ENCODE data around the gene PHOX2B.
"Not testable (repeated sequence)": the region's sequence is repeated elsewhere in the genome, so short reads cannot be mapped to it uniquely, and the experiment has no call there.

Gene PHOX2B

DNA sequence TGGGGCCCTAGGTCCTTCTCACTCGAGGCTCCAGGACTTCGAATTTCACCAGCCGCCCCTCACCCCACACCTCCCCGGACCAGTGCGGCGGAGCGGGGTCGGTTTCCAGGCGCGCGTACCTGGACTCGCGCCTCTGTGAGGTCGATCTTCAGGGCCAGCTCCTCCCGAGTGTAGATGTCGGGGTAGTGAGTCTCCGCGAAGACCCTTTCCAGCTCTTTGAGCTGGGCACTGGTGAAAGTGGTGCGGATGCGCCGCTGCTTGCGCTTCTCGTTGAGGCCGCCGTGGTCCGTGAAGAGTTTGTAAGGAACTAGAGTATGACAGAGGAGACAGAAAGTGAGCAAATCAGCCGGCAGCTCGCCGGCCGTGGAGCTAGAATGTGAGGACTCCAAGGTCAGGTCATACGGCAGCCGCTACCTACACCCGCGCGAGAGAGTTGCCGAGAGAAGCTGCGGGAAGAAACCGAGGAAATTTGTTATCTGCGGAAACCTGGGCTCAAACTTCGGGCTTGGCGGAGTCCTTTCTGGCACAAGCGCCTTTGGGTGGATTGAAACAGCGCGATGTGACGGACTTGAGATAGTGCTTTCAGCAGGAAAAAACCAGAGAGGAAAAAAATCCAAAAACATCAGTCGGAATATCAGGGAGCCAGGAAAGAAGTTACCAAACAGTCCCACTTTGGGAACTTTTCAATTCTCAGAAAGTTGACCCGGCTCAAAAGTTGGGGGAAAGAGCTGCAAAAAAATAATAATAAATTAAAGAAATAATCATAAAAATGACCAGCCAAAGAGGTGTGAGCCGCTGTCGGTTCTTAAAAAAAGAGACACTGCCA lies 1.1 kb downstream of the PHOX2B start:
- DNase-seq = no peak

DNA sequence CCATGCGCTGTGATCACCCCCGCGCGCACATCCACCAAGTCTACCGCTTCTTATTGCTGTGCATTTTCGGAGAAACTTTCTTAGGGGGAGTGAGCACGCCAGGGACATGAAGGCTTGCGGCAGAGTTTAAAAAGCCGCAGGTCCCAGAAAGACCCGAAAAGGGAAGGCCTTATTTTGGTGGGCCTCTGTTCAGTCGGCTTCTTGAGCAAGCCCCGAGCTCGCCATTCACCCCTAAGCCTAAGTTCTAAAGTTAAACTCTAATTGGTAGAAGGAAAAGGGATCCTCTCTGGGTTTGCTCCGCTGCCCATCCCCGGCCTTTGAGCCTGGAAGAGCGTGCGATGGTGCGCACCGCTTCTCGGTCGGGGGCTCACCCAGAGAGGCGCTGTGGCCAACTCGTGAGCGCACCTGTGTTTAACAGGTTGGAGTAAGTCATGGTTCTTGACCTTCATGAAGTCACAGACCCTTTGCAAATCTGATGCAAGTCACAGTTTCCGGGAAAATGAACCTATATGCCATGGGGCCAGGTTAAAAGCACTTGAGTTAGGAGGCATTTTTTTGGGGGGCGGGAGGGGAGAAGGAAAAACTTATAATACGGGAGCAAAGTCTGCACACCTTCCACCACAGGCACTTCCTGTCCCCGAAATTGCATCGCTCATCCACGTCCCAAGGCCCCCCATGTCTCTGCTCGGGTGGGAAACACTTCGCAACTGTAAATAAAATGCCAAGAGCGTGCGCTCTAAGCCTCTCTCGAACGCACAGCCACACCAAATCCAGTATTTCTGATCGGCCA lies 1.9 kb downstream of the PHOX2B start:
- no peak for DNase-seq

DNA sequence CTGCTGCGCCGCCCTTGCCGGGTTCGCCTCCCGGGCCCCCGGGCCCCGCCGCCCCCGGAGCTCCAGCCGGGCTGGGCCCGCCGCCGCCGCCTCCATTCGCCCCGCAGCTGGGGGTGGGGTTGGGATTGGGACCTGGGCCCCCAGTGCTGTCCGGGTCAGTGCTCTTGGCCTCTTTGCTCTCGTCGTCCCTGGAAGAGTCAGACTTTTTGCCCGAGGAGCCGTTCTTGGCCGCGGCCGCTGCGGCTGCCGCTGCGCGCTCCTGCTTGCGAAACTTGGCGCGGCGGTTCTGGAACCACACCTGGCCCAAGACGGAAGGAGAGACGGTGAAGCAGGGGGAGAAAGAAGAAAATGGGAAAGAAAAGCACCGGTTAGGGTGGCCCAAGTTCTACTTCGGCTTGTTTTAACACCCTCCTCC lies 2.5 kb downstream of the PHOX2B start:
- DNase-seq = no peak

DNA sequence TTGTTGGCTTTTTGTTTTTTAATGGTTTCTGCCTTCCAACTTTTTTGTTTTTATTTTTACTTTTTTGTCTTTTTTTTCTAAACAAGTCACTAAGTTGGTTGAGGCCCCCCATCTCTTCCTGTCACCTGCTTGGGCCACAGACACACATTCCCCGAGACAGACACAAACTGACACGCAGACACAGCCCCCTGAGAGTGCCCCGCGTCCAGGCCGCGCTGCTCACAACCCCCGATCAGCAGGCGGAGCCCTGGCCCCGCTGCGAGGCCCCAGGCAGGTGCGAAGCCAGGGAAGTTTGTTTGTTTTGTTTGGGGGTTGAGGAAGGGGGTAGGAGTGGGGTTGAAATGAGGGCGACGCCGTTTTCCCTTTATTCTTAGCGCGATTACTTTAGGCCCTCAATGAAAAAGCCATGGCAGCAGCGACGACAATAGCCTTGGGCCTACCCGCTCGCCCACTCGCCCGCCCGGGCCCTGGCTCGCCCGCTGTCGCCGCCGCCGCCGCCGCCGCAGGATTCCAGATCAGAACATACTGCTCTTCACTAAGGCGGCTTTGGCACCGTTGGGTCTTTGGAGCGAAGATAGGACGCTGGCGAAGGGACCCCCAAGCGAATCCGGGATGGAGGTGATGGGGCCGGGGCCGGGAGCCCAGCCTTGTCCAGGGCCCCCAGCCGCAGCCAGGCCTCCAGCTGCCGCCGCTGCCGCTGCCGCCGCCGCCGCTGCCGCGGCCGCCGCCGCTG lies 3.1 kb downstream of the PHOX2B start:
- no peak for DNase-seq

DNA sequence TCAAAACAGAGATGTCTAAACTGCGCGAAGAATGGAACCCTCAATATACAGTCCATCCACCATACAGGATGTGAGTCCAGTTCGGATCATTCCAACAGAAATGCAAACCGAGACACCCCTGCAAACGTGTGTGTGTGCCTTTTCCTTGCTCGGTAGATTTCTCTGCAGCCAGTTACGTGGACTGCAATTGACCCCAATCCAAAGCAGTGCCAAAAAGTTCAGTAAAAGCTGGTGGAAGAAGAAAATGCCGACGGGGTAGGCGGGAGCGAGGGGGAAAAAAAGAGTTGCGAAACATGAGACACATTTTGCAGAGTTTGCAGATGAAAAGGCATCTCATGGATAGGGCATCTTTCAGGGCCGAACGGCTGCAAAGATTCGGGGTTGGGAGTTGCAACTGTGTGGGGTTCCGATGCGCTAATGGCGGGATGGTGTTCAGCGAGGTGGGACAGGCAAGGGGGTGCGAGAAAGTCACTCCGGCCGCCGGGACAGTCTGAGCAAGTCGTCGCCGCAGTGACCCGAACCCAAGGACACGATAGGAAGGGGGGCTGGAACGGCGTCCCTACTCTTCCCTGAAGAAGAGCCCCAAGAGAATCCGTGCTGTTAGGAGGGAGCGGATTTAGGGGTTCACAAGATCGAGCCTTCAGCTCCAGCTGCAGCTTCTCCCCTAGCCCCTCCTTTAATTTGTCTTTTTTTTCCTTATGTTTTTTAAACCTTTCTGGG lies 3.8 kb downstream of the PHOX2B start:
- no peak for DNase-seq

DNA sequence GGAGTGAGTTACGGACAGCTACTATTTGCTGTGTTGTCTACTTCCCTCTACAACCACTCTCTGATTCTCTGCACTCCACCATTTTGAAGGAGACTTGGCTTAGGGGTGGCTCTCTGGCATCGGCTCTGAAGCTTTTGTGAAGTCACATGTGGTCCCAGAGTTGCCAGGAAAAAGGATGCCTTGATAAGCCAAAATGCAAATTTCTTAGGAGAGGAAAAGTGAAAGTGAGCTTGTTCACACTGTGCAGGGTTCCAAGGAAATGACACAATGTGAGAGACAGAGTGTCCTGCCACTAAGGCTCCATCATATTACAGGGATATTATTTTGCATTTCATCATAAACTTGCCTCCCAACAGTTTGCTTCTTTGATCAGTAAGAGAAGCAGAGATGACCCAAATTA lies 7.2 kb downstream of the PHOX2B start:
- DNase-seq = no peak

DNA sequence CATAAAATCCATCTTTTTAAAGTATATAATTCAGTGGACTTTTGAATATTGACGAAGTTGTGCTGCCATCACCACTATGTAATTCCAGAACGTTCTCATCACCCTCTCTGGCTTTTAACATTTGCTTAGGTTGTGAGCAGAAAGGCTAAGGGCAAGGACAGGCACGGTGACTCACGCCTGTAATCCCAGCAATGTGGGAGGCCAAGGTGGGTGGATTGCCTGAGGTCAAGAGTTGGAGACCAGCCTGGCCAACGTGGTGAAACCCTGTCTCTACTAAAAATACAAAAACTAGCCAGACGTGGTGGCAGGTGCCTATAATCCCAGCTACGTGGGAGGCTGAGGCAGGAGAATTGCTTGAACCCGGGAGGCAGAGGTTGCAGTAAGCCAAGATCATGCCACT lies 11.0 kb downstream of the PHOX2B start:
- not testable (repeated sequence) for DNase-seq

DNA sequence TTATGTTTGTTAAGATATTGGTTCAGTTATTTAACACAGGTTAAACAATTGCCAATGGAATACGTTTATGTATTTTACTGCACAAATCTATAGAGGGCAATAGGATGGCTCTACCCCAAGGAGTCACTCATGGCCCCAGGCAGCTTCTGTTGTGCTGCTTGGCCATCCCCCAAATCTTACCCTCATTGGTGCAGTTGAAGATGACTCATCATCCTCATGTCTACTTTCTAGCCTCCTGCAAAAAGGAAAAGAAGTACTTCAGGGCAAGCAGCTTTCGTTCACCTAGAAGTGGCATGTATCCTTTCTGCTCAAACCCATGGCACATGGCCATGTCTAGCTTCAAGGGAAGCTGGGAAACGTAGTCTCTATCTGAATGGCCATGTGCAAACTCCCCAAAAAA lies 14.2 kb downstream of the PHOX2B start:
- DNase-seq = no peak

DNA sequence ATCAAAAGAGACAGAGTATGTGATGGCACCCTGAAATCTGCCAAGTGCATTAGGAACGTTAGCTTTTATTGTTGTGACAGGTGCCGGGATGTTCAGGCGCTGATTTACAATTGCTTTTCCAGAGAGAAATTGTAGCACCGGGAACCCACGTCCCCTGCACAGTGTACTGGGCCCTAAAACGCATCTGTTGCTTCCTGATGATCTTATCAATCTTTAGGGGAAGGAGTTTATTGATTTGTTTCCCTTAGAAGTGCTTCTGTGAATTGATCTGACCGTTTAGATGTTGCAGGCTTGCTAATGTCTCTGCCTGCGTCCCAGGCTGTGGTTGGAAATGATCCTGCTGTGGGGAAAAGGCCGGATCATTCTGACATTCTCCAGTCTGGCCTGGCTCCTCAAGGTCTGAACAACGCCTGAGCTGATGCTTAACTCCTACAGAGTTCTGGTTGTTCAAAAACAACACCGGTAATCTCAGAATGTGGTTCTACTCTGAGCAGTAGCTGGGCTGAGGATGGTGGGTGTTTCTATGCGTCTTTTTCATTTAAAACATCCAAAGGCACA lies 16.9 kb downstream of the PHOX2B start:
- no peak for DNase-seq

DNA sequence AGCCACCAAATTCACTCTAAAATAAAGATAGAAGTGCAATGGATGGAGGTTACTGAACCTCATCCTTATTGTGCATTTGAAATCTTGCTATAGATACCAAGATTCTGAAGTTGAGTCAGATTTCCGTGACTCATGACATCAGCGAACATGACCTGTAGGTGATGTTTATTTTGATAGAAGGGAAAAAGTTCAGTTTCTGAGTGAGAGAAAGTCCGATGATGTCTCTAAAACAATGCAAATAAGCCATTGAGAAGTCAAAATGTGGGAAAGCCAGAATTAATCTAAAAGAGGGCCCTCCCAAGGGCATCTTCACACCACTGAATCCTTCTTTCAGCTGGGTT lies 20.0 kb downstream of the PHOX2B start:
- DNase-seq = no peak

DNA sequence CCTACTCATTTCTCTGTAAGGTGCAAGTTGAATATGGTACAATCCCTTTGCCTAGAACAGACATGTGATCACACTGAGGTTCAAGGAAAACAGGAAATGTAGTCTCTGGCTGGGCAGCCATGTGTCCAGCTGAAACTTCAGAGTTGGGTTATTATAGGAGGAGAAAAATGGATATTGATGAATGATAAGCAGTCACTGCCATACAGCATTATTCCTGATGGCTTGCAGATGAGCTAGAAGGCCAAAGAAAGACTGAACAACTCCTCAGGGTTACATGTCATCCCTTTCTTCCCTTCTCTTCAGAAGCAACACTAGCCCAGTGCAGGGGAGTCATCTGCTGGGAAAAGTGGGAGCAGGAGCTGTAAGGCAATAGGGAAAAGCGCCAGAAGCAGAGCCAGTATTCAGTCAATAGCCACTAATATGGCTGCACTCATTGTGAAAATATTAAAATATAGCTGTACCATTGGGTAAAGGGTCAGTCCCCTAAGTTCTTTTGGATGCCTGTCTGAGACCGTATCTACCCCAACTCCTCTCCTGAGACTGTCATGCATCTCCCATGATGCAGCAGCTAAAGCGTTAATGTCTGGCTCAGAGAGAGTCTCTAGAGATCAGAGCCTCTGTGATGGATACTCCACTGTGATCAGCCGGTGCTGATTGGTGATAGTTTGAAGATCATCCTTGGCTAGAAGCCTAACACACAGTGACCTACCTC lies 20.5 kb downstream of the PHOX2B start:
- DNase-seq = no peak

DNA sequence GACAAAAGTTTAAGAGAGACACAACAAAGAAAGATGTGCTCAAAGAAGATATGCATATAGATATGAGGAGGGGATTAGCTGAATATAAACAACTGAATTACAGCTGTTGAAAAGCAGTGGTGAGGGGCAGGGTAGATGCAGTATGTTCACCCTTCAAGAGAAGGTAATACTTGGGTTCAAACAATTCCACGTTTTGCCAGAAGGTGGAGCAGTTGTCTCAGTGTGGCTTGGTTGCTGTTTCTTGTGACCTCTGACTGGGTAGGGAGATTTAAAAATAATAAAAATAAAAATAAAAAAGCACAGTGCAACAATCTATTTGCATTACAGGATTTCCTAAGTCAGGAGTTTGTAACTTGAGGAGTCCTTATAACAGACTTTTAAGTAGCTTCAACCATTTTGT lies 23.3 kb downstream of the PHOX2B start:
- no peak for DNase-seq

DNA sequence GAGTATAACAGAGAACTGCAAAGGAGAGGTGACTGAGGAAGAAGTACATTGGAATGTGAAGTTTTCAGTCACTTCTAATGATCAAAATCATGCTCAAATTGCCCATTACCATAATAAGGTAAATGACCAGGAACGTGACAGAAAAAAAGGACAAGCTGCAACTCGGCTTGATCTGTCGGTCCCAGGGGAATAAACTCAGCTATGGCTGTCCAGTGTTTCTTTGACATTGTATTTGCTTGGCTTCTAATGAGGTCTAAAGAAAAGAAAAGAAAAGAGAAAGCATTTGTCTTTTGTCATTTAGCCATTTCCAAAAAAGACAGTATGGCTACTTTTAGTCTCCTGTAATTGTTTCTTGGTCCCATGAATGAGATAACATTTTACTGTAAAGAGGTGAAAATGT lies 25.2 kb downstream of the PHOX2B start:
- no peak for DNase-seq

DNA sequence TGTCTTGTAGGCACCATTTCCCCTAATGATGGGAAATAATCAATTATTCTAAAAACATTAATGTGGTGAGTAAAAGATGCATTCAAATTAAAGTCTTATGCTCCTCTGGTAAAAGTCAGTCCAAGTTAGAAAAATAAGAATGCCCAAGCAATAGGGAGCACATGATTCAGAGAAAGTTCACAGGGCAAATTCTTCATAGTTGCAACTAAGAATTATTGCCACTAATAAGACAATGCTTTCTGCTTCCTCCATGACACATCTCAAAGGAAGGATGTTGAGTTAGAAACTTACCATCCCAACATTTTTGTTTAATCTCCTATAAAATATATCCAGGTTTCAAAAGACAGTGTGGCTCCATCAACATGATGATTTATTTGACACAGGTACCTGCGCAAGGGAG lies 26.3 kb downstream of the PHOX2B start:
- no peak for DNase-seq

DNA sequence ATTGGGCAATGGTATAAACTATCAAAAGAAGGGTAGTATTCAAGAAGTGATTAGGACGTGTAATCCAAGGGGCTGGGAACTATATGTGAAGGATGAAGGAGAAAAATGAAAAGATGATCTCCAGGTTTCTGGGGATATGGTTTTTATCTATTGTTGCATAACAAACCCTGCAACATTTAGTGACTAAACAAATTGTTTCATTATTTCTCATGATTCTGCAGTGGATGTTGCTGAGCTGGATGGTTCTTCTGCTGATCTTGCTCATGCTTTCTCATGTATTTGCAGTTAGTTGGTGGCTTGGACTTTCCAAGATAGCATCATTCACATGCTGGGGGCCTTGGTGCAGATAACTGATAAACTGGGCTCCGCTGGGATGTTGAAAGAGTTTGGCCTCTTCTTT lies 29.1 kb downstream of the PHOX2B start:
- DNase-seq = no peak

DNA sequence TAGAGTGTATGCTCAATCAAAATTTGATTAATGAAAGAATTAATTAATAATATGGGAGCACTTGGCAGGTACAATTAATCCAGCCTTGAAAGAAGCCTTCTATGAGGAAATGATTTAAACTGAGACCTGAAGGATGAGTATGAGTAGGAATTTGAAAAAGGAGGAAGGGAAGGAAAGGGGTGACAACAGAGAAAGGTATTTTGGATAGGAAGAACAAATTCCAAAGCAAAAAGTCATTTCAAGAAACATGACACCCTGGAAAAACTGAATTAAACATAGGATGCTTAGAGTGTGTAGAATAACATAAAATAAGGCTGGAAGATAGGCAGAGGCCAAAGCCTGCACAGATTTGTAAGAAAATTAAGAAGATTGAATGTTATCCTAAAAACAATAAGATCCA lies 29.6 kb downstream of the PHOX2B start:
- no peak for DNase-seq

DNA sequence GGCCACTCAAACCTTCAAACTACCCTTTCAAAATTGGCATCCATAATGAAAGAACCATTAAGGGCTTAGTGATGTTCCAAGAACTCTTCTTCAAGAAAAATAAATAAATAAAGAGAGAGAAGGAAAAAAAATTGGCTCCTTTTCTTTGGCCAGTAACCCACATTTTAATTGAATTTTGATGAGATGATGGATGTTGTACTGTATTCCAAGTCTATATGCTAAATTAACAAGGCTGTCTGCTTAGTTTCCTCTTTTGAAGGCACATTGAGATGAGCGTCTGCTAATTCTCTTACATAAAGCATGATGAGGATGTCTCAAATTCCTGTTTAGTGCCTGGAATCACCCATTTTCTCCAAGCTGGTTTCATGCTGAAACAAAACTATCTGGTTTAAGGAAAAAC lies 33.4 kb downstream of the PHOX2B start:
- DNase-seq = no peak

DNA sequence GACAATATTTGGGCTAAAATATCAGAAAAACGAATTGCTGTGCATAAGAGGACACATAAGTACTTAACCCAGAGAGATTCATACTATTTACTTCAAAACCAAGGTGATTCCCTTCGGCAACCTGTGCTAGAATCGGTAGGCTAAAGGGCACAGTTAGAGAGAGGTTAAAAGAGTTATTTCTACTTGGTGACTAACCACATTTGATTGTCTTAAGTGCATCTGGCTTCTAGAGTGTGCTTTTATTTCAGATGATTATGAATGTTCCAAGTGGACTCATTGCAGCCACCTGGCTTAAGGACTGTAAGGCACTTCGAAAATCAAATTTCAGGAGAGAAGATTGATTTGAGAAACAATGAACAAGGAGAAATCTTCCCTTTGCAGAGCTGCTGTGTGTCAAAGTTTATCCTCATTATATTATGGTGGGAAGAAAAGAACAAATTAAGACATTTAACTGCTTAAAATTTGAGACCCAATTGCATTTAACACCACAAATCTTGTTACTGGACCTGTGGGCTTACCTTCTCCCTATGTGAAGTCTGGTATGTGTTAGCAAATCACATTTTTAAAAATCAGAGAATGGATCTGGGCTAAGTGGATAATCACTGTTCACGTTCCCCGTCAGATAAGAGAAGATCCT lies 34.0 kb downstream of the PHOX2B start:
- no peak for DNase-seq

DNA sequence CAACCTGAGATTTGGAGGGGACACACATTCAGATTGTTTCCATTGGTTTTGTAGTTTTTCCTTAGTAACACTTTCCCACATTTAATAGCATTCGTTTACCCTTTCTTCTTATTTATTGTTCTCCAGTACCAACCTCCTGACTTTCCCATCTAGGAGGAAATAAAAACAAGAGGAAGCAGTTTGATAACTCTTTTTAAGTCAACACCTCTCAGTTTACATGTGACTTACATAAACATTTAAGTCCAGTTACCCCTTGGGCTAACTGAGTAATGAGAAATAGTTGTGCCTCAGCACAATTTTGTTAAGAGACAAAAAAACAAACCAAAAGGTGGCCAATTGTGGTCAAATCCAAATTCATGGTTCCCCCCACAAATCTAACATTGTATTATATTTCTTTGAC lies 34.8 kb downstream of the PHOX2B start:
- DNase-seq = no peak

DNA sequence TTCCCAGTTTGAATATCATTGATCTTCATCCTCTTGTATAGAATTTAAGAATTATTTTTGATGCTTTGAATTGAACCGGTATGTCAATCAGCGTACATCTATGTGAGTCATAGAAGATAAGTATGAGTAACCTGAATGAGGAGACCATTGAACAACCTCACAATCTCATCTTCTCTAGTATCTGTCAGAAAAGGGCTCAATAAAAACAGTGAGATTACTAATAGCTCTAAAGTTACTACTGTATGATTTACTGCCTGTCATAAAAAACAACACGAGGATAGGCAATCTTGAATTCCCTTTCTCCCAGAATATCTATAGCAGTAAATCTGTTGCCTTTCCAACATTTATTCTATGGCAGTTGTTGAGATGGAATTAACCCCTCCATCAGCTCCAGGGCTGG lies 36.1 kb downstream of the PHOX2B start:
- no peak for DNase-seq

DNA sequence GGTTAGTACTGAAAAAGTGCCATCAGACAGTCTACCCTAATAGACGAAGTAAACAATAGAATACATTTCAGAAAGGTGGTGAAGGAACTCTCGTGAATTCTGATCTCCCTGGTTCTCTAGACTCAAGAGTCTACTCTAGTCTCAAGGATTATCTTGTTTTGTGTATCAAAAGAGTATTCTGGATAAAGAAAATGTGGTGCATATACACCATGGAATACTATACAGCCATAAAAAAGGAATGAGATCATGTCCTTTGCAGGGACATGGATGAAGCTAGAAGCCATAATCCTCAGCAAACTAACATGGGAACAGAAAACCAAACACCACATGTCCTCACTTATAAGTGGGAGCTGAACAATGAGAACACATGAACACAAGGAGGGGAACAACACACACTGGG lies 36.9 kb downstream of the PHOX2B start:
- DNase-seq = not testable (repeated sequence)

All from stimulated activated CD4-positive, alpha-beta T cell treated with anti-CD3 and anti-CD28 coated beads, Interleukin-4, amount 100 ng/mL, for 1 hour (primary cell).